H1 (cell line): ENCODE measurements around the gene RND3. TPM values are rescaled to one million over a fixed set of nuclear protein-coding genes. Genes with fewer than 3 reads are reported as not detected.

Experiments used
- BCL11A ChIP-seq, 2 experiments: IDR thresholded peaks; one replicate each; pipeline ENCODE4 v1.6.1; 2011; ENCODE audit warnings: low read depth in 2 of 2, low read length in 2 of 2, mild to moderate bottlenecking in 2 of 2
- POLR2A ChIP-seq, 2 experiments: IDR thresholded peaks; 1 replicate in 1 of 2; 2 replicates in 1 of 2; pipeline ENCODE4 v1.6.1; 2011; ENCODE audit warnings: low read depth in 2 of 2, low read length in 2 of 2, mild to moderate bottlenecking in 2 of 2; ENCODE audit errors: control extremely low read depth in 1 of 2
- polyA plus RNA-seq, 7 experiments: library from polyadenylated mRNA; depleted of rRNA in 3 of 7; stranded (reverse) in 5 of 7; unstranded in 2 of 7; fragments of >200 nt in 5 of 7; fragments of 200-250 nt in 2 of 7; gene quantifications; 1 replicate in 5 of 7; 2 replicates in 1 of 7; 4 replicates in 1 of 7; pipeline versions ENCODE4 v1.2.1 to v1.2.3, GENCODE V29; 2011 to 2013; ENCODE audit warnings: missing spikeins in 2 of 7, mixed read lengths in 2 of 7
- total RNA-seq: library from RNA; stranded (reverse); fragmentation: NEBNext Ultra II Directional; extraction: Animal tissue kit (Norgen Biotek cat#: 25700); gene quantifications from 2 replicates; pipeline ENCODE4 v1.2.1, GENCODE V29; 2021
- TF ChIP-seq, protein P1 (sequence below): IDR thresholded peaks from 2 replicates; pipeline ENCODE4 v1.6.1; 2011; ENCODE audit warnings: low read depth, mild to moderate bottlenecking, low read length; ENCODE audit not compliant: insufficient read depth

The RND3 gene
- total and polyA plus RNA-seq, 2 of the 8 experiments (the other 6 are each of a cell fraction or from before 2014, with no cell fraction given), result 12.2 to 25.6 TPM

- TF ChIP-seq, protein P1, sequence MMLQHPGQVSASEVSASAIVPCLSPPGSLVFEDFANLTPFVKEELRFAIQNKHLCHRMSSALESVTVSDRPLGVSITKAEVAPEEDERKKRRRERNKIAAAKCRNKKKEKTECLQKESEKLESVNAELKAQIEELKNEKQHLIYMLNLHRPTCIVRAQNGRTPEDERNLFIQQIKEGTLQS, result no peak
- TF ChIP-seq POLR2A (IDR thresholded peaks at IDR 0.05; ENCODE audit: control extremely low read depth in 1 of 2, low read depth in 2 of 2, low read length in 2 of 2) (no peak), BCL11A (IDR thresholded peaks at IDR 0.05; ENCODE audit: low read depth in 2 of 2, low read length in 2 of 2) (no peak)
Measured at GRCh38 chr2:150480971-150481830, 6.3 kb downstream of the RND3 start (continued).
